HG03342 (cell line): ENCODE data around the gene CPHXL.

Experiments used
- ATAC-seq: cut with Tn5 transposase; IDR thresholded peaks from one replicate; pipeline ENCODE4 v1.9.1; 2021; ENCODE audit warnings: mild to moderate bottlenecking, moderate library complexity; ENCODE audit not compliant: unreplicated experiment

CPHXL gene

GRCh38 chr16:75702242-75702641 is 24.0 kb downstream of the CPHXL start:
- no peak for ATAC-seq

DNA sequence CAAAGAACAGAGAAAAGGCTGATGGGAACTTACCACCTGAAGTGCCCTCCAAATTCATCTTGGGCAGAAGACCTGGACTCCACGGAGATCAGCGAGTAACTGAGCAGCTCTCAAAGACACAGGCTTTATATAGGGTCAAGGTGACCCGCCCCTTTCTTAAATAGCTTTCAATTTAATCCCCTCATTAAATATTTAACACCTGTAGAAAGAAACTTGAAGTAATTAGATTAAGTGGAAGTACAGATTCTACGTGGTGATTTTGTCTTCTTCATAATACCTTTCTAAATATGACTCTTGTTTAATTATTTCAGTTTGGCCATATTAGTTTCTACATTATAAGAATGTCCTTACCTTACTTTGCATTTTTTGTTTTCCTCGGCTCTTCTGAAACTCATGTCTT is 24.9 kb downstream of the CPHXL start, which contains the start of gene DUXB:
DUXB (minus strand) TSS at position 101 of the 400 bp plus-strand sequence; CDS start at position 58, 43 bp downstream.
- no peak for ATAC-seq

- ATAC-seq = no peak
These were observed 28.7 kb downstream of the CPHXL start for GRCh38 chr16:75697571-75697970.

DNA sequence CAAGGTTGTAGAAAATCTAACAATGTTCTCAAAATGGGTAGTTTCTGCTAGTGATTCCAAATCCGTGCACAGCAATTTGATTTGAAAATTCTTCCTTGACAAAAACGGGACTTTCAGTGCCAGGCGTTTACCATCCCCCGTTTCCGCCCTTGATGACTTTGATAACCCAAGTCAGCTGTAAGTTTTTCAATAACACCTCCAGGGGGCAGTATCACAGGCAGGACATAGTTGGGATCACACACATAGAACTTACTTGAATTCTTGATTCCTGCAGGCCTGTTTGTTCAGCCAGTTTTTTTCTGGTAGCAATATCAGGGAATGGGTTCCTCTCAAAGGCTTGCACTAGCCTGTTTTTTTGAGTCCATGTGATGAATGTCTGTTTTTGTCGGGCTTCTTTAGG is 30.6 kb downstream of the CPHXL start:
- ATAC-seq = no peak

- ATAC-seq = no peak
These were observed 38.9 kb downstream of the CPHXL start for GRCh38 chr16:75687361-75687760.

- ATAC-seq = no peak
These were observed 44.0 kb downstream of the CPHXL start for GRCh38 chr16:75682308-75682707.

GRCh38 chr16:75679366-75679765 is 46.9 kb downstream of the CPHXL start:
- ATAC-seq = no peak

DNA sequence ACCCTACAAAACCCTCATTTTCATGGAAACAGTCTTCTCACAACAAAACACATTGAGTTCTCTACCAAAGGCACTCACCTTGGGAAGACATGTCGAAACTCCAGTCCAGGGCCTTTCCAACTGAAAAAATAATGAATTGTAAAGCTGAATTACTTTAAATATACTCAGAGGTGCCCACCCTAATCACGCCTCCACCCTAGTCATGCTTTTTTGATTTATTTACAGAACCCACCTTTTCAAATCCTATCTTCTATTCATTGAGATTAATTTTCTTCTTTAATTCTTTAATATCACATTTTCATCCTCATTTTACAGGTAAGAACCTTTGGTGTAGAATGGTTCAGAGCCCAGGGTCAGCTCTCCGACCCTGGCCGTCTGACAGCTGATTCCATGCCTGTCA is 49.4 kb downstream of the CPHXL start, which contains the start of gene CPHXL2:
CPHXL2 (minus strand) TSS at position 101 of the 400 bp plus-strand sequence; CDS start at position 91, 10 bp downstream.
- ATAC-seq = no peak

DNA sequence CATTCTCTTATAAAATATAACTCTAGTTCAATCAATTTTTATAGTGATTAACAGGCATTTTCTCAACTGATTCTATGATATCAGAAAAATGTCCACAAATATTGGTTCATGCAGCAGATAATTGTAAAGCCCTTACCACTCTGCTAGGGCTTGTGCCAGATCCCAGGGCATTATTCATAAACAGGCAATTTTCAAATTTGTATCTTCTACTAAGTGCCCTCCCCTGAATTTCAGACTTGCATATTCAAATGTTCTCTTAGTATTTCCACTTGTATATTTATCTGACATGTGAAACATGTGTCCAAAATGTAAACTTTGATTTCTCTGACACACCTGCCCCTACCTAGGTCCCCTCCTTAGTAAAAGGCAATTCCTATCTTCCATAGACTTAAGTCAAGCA is 58.8 kb downstream of the CPHXL start:
- no peak for ATAC-seq
